Activated CD8-positive, alpha-beta T cell treated with anti-CD3 and anti-CD28 coated beads for 36 hours (primary cell): ENCODE data around the gene KLHL40. TPM values are rescaled to one million over a fixed set of nuclear protein-coding genes. Genes with fewer than 3 reads are reported as not detected.

Source experiments
- ATAC-seq: fragments of 200-7000 bp; cut with Tn5 transposase; one replicate; pipeline ENCODE4 v1.10.0; 2021; ENCODE audit warnings: mild to moderate bottlenecking, moderate library complexity
- CTCF ChIA-PET: fragments of 350-600 bp; sonication (Branson Sonifier 250); formaldehyde crosslinking; loops from one replicate; lab custom pipeline; 2021; ENCODE audit warnings: antibody characterized with exemption; lab: Charles Lee
- POLR2A ChIA-PET: fragments of 350-600 bp; sonication (Branson Sonifier 250); formaldehyde crosslinking; loops from one replicate; lab custom pipeline; 2021; ENCODE audit warnings: antibody characterized with exemption; lab: Charles Lee
- DNase-seq: peaks from one replicate; pipeline ENCODE4 v3.0.0-alpha.2; 2020
- H3K27ac Mint-ChIP-seq: one replicate; pipeline ENCODE4 v1.8.0; 2021; ENCODE audit warnings: mild to moderate bottlenecking, mixed read lengths
- H3K27me3 Mint-ChIP-seq: one replicate; pipeline ENCODE4 v1.8.0; 2021; ENCODE audit warnings: mixed read lengths
- H3K36me3 Mint-ChIP-seq: one replicate; pipeline ENCODE4 v1.8.0; 2021; ENCODE audit warnings: low read depth, mixed read lengths
- H3K4me1 Mint-ChIP-seq: one replicate; pipeline ENCODE4 v1.8.0; 2021; ENCODE audit warnings: low read depth, mixed read lengths
- H3K4me3 Mint-ChIP-seq: one replicate; pipeline ENCODE4 v1.8.0; 2021; ENCODE audit warnings: mild to moderate bottlenecking, moderate library complexity, mixed read lengths
- H3K9me3 Mint-ChIP-seq: one replicate; pipeline ENCODE4 v1.8.0; 2021; ENCODE audit warnings: mixed read lengths
- intact Hi-C: fragments of 100-400 bp; cut with micrococcal nuclease; formaldehyde crosslinking; loops from one replicate; pipeline ENCODE4 v1.10.0; 2022
- total RNA-seq, 2 experiments: library from RNA; stranded (reverse); gene quantifications; one replicate each; pipeline ENCODE4 v1.2.3, GENCODE V29; 2021
- TF ChIP-seq, protein P1 (sequence below): fragments of 200-600 bp; IDR thresholded peaks from one replicate; pipeline ENCODE4 v1.8.0; 2022; ENCODE audit warnings: antibody characterized with exemption, mild to moderate bottlenecking

The KLHL40 gene
- total RNA-seq, 2 experiments from 2014 or later, result not detected

GRCh38 chr3:42698911-42699230, 13.5 kb downstream of the KLHL40 start:
- DNase-seq (peak; percentile 54), ATAC-seq (peak; percentile 56)

DNA sequence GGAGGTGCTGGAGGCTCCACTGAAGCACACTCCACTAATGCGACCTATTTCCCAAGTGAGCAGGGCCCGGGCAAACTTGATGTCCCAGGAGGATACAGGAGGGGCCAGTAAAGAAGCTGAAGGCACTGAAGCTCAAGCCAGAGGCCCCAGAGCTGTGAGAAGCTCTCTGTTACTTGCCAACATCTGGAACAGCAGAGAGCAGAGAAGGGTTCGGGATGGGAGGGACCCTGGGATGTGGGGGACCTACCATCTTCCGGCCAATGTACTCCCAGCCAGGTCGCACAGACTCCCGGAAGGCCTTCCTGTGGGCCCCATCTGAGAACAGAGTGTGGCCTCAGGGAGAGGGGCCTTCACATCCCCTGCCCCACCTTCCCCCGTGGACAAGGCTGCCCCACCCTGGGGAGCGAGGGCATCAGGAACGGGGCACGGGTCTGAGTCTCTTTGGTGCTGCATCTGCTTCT, 14.2 kb downstream of the KLHL40 start:
- Mint-ChIP-seq H3K27me3 (peaks cover 2% of the 10 kb centered on the region), H3K27ac (no peak overlapping the region), H3K9me3 (no peaks in the 10 kb centered on the region), H3K4me3 (no peak overlapping the region), H3K36me3 (no peaks in the 10 kb centered on the region), H3K4me1 (peaks cover 2% of the 10 kb centered on the region)
- intact Hi-C loops, result no loop called here
- POLR2A ChIA-PET, result interaction anchor here (1.4 kb wide), 1 partner anchor 12 kb away, joined by 3 read pairs; no protein-coding TSS in a partner anchor
- ATAC-seq (no peak), DNase-seq (no peak)
- TF ChIP-seq, protein P1, sequence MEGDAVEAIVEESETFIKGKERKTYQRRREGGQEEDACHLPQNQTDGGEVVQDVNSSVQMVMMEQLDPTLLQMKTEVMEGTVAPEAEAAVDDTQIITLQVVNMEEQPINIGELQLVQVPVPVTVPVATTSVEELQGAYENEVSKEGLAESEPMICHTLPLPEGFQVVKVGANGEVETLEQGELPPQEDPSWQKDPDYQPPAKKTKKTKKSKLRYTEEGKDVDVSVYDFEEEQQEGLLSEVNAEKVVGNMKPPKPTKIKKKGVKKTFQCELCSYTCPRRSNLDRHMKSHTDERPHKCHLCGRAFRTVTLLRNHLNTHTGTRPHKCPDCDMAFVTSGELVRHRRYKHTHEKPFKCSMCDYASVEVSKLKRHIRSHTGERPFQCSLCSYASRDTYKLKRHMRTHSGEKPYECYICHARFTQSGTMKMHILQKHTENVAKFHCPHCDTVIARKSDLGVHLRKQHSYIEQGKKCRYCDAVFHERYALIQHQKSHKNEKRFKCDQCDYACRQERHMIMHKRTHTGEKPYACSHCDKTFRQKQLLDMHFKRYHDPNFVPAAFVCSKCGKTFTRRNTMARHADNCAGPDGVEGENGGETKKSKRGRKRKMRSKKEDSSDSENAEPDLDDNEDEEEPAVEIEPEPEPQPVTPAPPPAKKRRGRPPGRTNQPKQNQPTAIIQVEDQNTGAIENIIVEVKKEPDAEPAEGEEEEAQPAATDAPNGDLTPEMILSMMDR, result no peak
- CTCF ChIA-PET, result no interaction called here

More at GRCh38 chr3:42698911-42699230, 13.5 kb downstream of the KLHL40 start:
- no peak overlapping the region for H3K4me3 Mint-ChIP-seq
- intact Hi-C loops, result no loop called here
- ChIA-PET POLR2A (interaction anchor here (1.4 kb wide), 1 partner anchor 11 kb away, joined by 3 read pairs; no protein-coding TSS in a partner anchor), CTCF (no interaction called here)
- H3K4me1 Mint-ChIP-seq, result peaks cover 2% of the 10 kb centered on the region
- no peak overlapping the region for H3K27ac Mint-ChIP-seq
- no peaks in the 10 kb centered on the region for H3K36me3 Mint-ChIP-seq
- TF ChIP-seq, protein P1, result no peak
- no peaks in the 10 kb centered on the region for H3K9me3 Mint-ChIP-seq
- H3K27me3 Mint-ChIP-seq, result peaks cover 2% of the 10 kb centered on the region

GRCh38 chr3:42700366-42701288, 15.3 kb downstream of the KLHL40 start:
- CTCF ChIA-PET, result no interaction called here
- Mint-ChIP-seq H3K27me3 (peaks cover 2% of the 10 kb centered on the region), H3K4me3 (no peak overlapping the region), H3K27ac (no peak overlapping the region), H3K9me3 (no peaks in the 10 kb centered on the region), H3K4me1 (peaks cover 2% of the 10 kb centered on the region), H3K36me3 (no peaks in the 10 kb centered on the region)
- intact Hi-C loops, result no loop called here
- no peak for DNase-seq
- TF ChIP-seq, protein P1, result no peak
- no peak for ATAC-seq
- POLR2A ChIA-PET, result no interaction called here

- peak; percentile 72 for DNase-seq
- POLR2A ChIA-PET, result no interaction called here
These were observed 16.2 kb downstream of the KLHL40 start for GRCh38 chr3:42701371-42702065.

More at GRCh38 chr3:42701371-42702065, 16.2 kb downstream of the KLHL40 start:
- H3K9me3 Mint-ChIP-seq, result no peaks in the 10 kb centered on the region
- H3K27me3 Mint-ChIP-seq, result peaks cover 2% of the 10 kb centered on the region
- no peak overlapping the region for H3K27ac Mint-ChIP-seq
- H3K4me1 Mint-ChIP-seq, result peaks cover 2% of the 10 kb centered on the region
- ATAC-seq, result peak; percentile 90
- TF ChIP-seq, protein P1, result no peak
- H3K36me3 Mint-ChIP-seq, result no peaks in the 10 kb centered on the region
- CTCF ChIA-PET, result no interaction called here
- H3K4me3 Mint-ChIP-seq, result no peak overlapping the region
- intact Hi-C loops, result no loop called here
